Loucy (cell line): ENCODE measurements around the gene MRPS16.

Experiments
- CTCF ChIP-seq: fragments of 200-600 bp; sonication (generic); conservative IDR thresholded peaks from 2 replicates; pipeline ENCODE4 v1.5.1; 2014; ENCODE audit warnings: mild to moderate bottlenecking, antibody characterized with exemption, low read length
- EZH2phosphoT487 ChIP-seq: fragments of 200-600 bp; IDR thresholded peaks from 2 replicates; pipeline ENCODE4 v1.6.1; 2018; ENCODE audit warnings: antibody characterized with exemption, mild to moderate bottlenecking, moderate library complexity, borderline replicate concordance

DNA sequence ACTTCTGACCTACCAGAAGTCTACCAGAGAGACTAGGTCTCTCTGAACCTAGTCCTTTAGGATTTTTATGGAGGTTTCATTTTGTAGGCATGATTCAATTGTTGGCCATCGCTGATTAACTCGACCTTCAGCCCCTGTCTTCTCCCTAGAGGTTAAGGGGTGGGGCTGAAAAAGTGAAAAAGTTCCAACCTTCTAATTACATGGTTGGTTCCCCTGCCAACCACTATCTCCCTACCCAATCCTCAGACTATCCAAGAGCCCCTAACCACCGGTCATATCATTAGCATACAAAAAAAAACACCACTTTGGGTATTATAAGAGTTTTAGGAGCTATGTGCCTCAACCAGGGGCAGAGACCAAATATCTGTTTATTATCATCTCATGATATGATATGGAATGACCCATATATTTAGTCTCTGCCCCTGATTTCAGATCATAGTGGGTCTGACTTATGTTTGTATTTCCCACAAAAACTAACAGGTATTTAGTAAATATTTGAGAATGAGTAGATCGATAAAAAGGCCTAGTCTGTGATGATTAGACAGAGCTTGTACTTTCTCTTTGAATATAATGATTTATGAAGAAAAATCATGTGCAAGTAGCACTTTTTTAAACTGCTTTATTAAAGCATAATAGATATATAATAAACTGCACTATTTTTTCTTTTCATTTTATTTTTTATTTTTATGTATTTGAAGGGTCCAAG, 41.2 kb downstream of the MRPS16 start:
- TF ChIP-seq CTCF (no peak), EZH2phosphoT487 (no peak)
